Chondrocyte (in vitro differentiated cells): ENCODE results near the gene CAMK2N2. TPM values are rescaled to one million over a fixed set of nuclear protein-coding genes. Genes with fewer than 3 reads are reported as not detected.
A peak's percentile ranks its signal among the peaks of the same experiment; 100 is the strongest.

Source experiments
- DNase-seq: peaks from one replicate; pipeline ENCODE4 v3.0.0; 2021; ENCODE audit warnings: mixed read lengths, low spot score
- H3K27ac Mint-ChIP-seq: one replicate; pipeline ENCODE4 v1.8.0; 2021; ENCODE audit warnings: mild to moderate bottlenecking, moderate library complexity, mixed read lengths; ENCODE audit not compliant: unreplicated experiment
- H3K27me3 Mint-ChIP-seq: 2 replicates; pipeline ENCODE4 v1.8.0; 2021; ENCODE audit warnings: low read depth, mixed read lengths
- H3K36me3 Mint-ChIP-seq: 2 replicates; pipeline ENCODE4 v1.8.0; 2021; ENCODE audit warnings: low read depth, mixed read lengths
- H3K4me1 Mint-ChIP-seq: 2 replicates; pipeline ENCODE4 v1.8.0; 2021; ENCODE audit warnings: low read depth, mild to moderate bottlenecking, mixed read lengths
- H3K4me3 Mint-ChIP-seq: one replicate; pipeline ENCODE4 v1.8.0; 2021; ENCODE audit warnings: mild to moderate bottlenecking, moderate library complexity, mixed read lengths; ENCODE audit not compliant: unreplicated experiment
- H3K9me3 Mint-ChIP-seq: 2 replicates; pipeline ENCODE4 v1.8.0; 2021; ENCODE audit warnings: low read depth, mixed read lengths
- total RNA-seq: library from RNA; stranded (reverse); gene quantifications from 3 replicates; pipeline ENCODE4 v1.2.1, GENCODE V29; 2021
- TF ChIP-seq, protein P1 (sequence below): fragments of 200-600 bp; sonication (generic); IDR thresholded peaks from 2 replicates; pipeline ENCODE4 v1.5.0; 2021; ENCODE audit warnings: antibody characterized with exemption, mild to moderate bottlenecking, moderate library complexity

Gene CAMK2N2
- total RNA-seq, 1 donor from 2014 or later: 3.2 TPM

DNA sequence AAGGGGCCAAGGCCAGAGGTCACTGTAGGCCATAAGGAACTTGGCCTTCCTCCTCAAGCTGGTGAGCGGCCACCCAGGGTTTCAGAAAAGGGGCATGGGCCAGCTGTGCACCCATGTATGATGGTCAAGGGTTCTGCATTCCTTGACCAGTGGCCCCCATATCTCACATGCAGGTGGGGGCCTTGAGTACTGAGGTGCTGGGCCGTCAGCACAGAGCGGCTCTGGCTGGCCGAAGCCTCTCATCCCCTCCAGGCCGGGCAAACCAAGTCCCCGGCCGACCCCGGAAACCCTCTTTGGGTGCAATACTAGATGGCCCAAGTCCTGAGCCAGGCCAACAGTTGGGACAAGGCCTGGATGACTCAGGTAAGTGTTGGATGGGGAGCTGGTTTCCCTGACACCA is 22.1 kb downstream of the CAMK2N2 start:
- Mint-ChIP-seq H3K4me3 (no peak overlapping the region), H3K27ac (no peak overlapping the region), H3K27me3 (peaks cover 2% of the 10 kb centered on the region), H3K4me1 (no peaks in the 10 kb centered on the region), H3K9me3 (no peaks in the 10 kb centered on the region), H3K36me3 (peaks cover 6% of the 10 kb centered on the region)
- DNase-seq: peak; percentile 50
- TF ChIP-seq, protein P1, sequence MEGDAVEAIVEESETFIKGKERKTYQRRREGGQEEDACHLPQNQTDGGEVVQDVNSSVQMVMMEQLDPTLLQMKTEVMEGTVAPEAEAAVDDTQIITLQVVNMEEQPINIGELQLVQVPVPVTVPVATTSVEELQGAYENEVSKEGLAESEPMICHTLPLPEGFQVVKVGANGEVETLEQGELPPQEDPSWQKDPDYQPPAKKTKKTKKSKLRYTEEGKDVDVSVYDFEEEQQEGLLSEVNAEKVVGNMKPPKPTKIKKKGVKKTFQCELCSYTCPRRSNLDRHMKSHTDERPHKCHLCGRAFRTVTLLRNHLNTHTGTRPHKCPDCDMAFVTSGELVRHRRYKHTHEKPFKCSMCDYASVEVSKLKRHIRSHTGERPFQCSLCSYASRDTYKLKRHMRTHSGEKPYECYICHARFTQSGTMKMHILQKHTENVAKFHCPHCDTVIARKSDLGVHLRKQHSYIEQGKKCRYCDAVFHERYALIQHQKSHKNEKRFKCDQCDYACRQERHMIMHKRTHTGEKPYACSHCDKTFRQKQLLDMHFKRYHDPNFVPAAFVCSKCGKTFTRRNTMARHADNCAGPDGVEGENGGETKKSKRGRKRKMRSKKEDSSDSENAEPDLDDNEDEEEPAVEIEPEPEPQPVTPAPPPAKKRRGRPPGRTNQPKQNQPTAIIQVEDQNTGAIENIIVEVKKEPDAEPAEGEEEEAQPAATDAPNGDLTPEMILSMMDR: no peak

DNA sequence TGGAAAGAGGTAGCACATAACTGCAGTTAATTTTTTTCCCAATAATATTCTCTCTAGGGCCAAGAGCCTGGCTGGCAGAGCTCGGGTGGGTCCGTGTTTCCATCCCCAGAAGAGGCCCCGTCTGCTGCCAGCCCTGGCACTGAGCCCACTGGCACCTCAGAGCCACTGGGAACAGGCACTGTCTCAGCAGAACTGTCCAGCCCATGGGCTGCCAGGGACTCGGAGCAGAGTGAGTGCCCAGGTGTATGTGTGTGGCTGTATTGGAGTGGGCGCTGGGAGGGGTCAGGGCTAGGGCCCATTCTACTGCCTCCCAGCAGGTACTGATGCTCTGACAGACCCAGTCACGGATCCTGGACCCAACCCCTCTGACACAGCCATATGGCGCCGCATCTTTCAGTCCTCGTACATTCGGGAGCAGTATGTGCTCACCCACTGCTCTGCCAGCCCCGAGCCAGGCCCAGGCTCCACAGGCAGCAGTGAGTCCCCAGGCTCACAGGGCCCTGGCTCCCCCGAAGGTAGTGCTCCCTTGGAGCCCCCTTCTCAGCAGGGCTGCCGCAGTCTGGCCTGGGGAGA is 23.0 kb downstream of the CAMK2N2 start:
- H3K27me3 Mint-ChIP-seq: peaks cover 2% of the 10 kb centered on the region

GRCh38 chr3:184237807-184238206 is 23.5 kb downstream of the CAMK2N2 start:
- Mint-ChIP-seq H3K27ac (no peak overlapping the region), H3K4me3 (no peak overlapping the region)
- no peak for DNase-seq

More for the DNA sequence above, 23.0 kb downstream of the CAMK2N2 start:
- no peaks in the 10 kb centered on the region for H3K4me1 Mint-ChIP-seq
- TF ChIP-seq, protein P1: no peak
- H3K4me3 Mint-ChIP-seq: no peak overlapping the region
- H3K27ac Mint-ChIP-seq: no peak overlapping the region
- no peaks in the 10 kb centered on the region for H3K9me3 Mint-ChIP-seq
- no peak for DNase-seq
- H3K36me3 Mint-ChIP-seq: peaks cover 4% of the 10 kb centered on the region

DNA sequence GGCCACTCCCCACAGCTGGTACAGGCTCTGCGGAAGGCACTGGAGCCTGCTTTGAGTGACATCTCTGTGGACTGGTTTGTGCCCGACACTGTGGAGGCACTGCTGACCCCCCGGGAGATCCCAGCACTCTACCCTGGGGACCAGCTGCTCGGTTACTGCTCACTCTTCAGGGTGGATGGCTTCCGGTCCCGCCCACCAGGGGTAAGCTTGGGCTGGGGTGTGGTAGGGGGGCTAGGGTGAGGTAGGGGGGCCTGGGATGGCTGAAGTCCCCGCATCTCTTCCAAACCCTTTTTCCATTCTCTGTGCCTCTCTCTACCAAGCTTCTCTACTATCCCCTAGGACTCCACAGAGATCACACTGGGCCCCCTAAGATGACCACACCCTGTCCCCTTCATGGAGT is 24.1 kb downstream of the CAMK2N2 start:
- peaks cover under 1% of the 10 kb centered on the region for H3K36me3 Mint-ChIP-seq
- no peak overlapping the region for H3K27ac Mint-ChIP-seq
- no peaks in the 10 kb centered on the region for H3K9me3 Mint-ChIP-seq
- DNase-seq: no peak
- H3K4me1 Mint-ChIP-seq: no peaks in the 10 kb centered on the region
- no peak overlapping the region for H3K4me3 Mint-ChIP-seq
- TF ChIP-seq, protein P1: no peak
- H3K27me3 Mint-ChIP-seq: peaks cover 10% of the 10 kb centered on the region

More at GRCh38 chr3:184237807-184238206, 23.5 kb downstream of the CAMK2N2 start:
- H3K27me3 Mint-ChIP-seq: peaks cover 4% of the 10 kb centered on the region
- TF ChIP-seq, protein P1: no peak
- H3K36me3 Mint-ChIP-seq: peaks cover 4% of the 10 kb centered on the region
- no peaks in the 10 kb centered on the region for H3K4me1 Mint-ChIP-seq
- H3K9me3 Mint-ChIP-seq: no peaks in the 10 kb centered on the region

- Mint-ChIP-seq H3K27ac (no peak overlapping the region), H3K4me3 (no peak overlapping the region), H3K36me3 (no peaks in the 10 kb centered on the region), H3K27me3 (peaks cover 16% of the 10 kb centered on the region), H3K9me3 (no peaks in the 10 kb centered on the region), H3K4me1 (no peaks in the 10 kb centered on the region)
- TF ChIP-seq, protein P1: no peak
- DNase-seq: no peak
These were observed 24.7 kb downstream of the CAMK2N2 start for GRCh38 chr3:184236636-184237035.
